K562 (cell line): Measurements from ENCODE around the gene UBXN2A. TPM values are rescaled to one million over a fixed set of nuclear protein-coding genes. Genes with fewer than 3 reads are reported as not detected.

Experiments used
- ATAC-seq: fragments of 200-7000 bp; cut with Tn5 transposase; 3 replicates; pipeline ENCODE4 v1.9.1; 2020; ENCODE audit warnings: moderate library complexity
- BruUV-seq: library from RNA; stranded (reverse); fragments of 400-500 nt; replicated peaks from 2 replicates; lab custom pipeline; 2021; lab: Mats Ljungman, UMichigan
- CTCF ChIA-PET: fragments of 300-600 bp; formaldehyde crosslinking; extraction: SDS; loops from one replicate; lab custom pipeline; 2021; ENCODE audit warnings: low intra/inter-chr PET ratio; lab: Yijun Ruan, JAX
- POLR2A ChIA-PET: fragments of 300-600, 350-650 bp; sonication (Branson Sonifier 250); formaldehyde crosslinking; extraction: SDS; loops from one replicate; lab custom pipeline; 2021; ENCODE audit warnings: antibody characterized with exemption, inconsistent platforms; lab: Yijun Ruan, JAX
- DNase-seq, 4 experiments: peaks; one replicate each; pipeline versions ENCODE4 v3.0.0 to v3.0.0-alpha.2; 2011 to 2018; ENCODE audit warnings: low spot score in 3 of 4, mixed read lengths in 3 of 4; ENCODE audit errors: extremely low read depth in 1 of 4
- FAIRE-seq: peaks from 2 replicates; lab custom pipeline; 2011; peaks lifted over from hg19 to GRCh38; lab: Jason Lieb, UNC
- H2AFZ ChIP-seq: 2 replicates; pipeline ENCODE4 v1.6.0; 2011; ENCODE audit warnings: low read depth, low read length, control low read depth, inconsistent platforms
- H3K27ac ChIP-seq: fragments of 200-600 bp; 3 replicates; pipeline ENCODE4 v1.8.0; 2011; ENCODE audit warnings: low read depth, mild to moderate bottlenecking, control low read depth, inconsistent platforms, low read length, moderate library complexity, mixed read lengths; ENCODE audit errors: extremely low read depth
- H3K27me3 ChIP-seq, 2 experiments: fragments of 300-600 bp in 1 of 2; 2 replicates in 1 of 2; 3 replicates in 1 of 2; pipeline versions ENCODE4 v1.6.0 to v1.8.0; 2011; ENCODE audit warnings: inconsistent platforms in 2 of 2, low read length in 2 of 2, mild to moderate bottlenecking in 1 of 2, mixed read lengths in 1 of 2, moderate library complexity in 1 of 2; ENCODE audit not compliant: control insufficient read depth in 2 of 2, insufficient read depth in 2 of 2
- H3K36me3 ChIP-seq: fragments of 300-600 bp; 3 replicates; pipeline ENCODE4 v1.8.0; 2011; ENCODE audit warnings: mild to moderate bottlenecking, low read length, inconsistent platforms; ENCODE audit not compliant: control insufficient read depth, insufficient read depth
- H3K4me1 ChIP-seq, 2 experiments: fragments of 200-600 bp in 1 of 2; replicated peaks in 1 of 2; 2 replicates in 1 of 2; 3 replicates in 1 of 2; pipeline versions ENCODE4 v1.5.1 to v1.8.0; 2011; ENCODE audit warnings: inconsistent platforms in 2 of 2, low read length in 2 of 2, mild to moderate bottlenecking in 1 of 2, mixed read lengths in 1 of 2, moderate library complexity in 1 of 2; ENCODE audit not compliant: control insufficient read depth in 2 of 2, insufficient read depth in 2 of 2
- H3K4me2 ChIP-seq: 2 replicates; pipeline ENCODE4 v1.6.1; 2011; ENCODE audit warnings: low read length, control low read depth, inconsistent platforms, mixed read lengths; ENCODE audit not compliant: insufficient read depth
- H3K4me3 ChIP-seq: fragments of 200-600 bp; sonication (generic), shearing (Covaris generic); 2 replicates; pipeline ENCODE4 v1.5.1; 2016; ENCODE audit warnings: control low read depth, inconsistent platforms
- H3K79me2 ChIP-seq: fragments of 200-600 bp; 3 replicates; pipeline ENCODE4 v1.8.0; 2011; ENCODE audit warnings: low read length, inconsistent platforms; ENCODE audit not compliant: control insufficient read depth, insufficient read depth
- H3K9ac ChIP-seq, 2 experiments: 2 replicates each; pipeline versions ENCODE4 v1.6.0 to v1.6.1; 2011; ENCODE audit warnings: low read depth in 2 of 2, low read length in 2 of 2, control low read depth in 1 of 2, inconsistent platforms in 1 of 2, mild to moderate bottlenecking in 1 of 2, mixed read lengths in 1 of 2; ENCODE audit not compliant: insufficient read depth in 1 of 2
- H3K9me1 ChIP-seq: one replicate; pipeline ENCODE4 v1.6.0; 2011; ENCODE audit warnings: inconsistent platforms, mild to moderate bottlenecking, low read length, moderate library complexity; ENCODE audit not compliant: control insufficient read depth, insufficient read depth
- H3K9me3 ChIP-seq: replicated peaks from 2 replicates; pipeline ENCODE4 v1.5.1; 2011; ENCODE audit warnings: low read depth, low read length, inconsistent platforms; ENCODE audit not compliant: control insufficient read depth, insufficient read depth
- H4K20me1 ChIP-seq: replicated peaks from 2 replicates; pipeline ENCODE4 v1.6.1; 2011; ENCODE audit warnings: low read length, inconsistent platforms, mixed read lengths; ENCODE audit not compliant: control insufficient read depth, insufficient read depth
- ID3 ChIP-seq, 2 experiments: fragments of 250-450 bp in 1 of 2; fragments of 450-650 bp in 1 of 2; sonication (Bioruptor Pico) in 1 of 2; IDR thresholded peaks; 2 replicates each; pipeline versions ENCODE4 v1.6.1 to v1.8.0; 2016 to 2021; ENCODE audit warnings: mild to moderate bottlenecking in 2 of 2, moderate library complexity in 2 of 2, missing compliant biosample characterization in 1 of 2, missing genetic modification characterization in 1 of 2
- MEF2D ChIP-seq: conservative IDR thresholded peaks from 2 replicates; pipeline ENCODE4 v1.6.1; 2016; ENCODE audit warnings: low read depth, missing genetic modification characterization, missing compliant biosample characterization
- NR2C1 ChIP-seq, 2 experiments: fragments of 450-650 bp; IDR thresholded peaks; 2 replicates each; pipeline ENCODE4 v1.6.1; 2017; ENCODE audit warnings: mild to moderate bottlenecking in 2 of 2, antibody characterized with exemption in 1 of 2, inconsistent platforms in 1 of 2, missing compliant biosample characterization in 1 of 2, missing genetic modification characterization in 1 of 2
- OTX1 ChIP-seq: fragments of 450-650 bp; formaldehyde crosslinking; IDR thresholded peaks from 2 replicates; pipeline ENCODE4 v1.4.0; 2022; ENCODE audit warnings: mild to moderate bottlenecking
- PTRF ChIP-seq: fragments of 450-650 bp; IDR thresholded peaks from 2 replicates; pipeline ENCODE4 v1.6.1; 2016; ENCODE audit warnings: mild to moderate bottlenecking, missing genetic modification characterization, missing compliant biosample characterization
- PTTG1 ChIP-seq: fragments of 450-650 bp; IDR thresholded peaks from 2 replicates; pipeline ENCODE4 v1.6.1; 2016; ENCODE audit warnings: low read depth, mild to moderate bottlenecking, missing genetic modification characterization, missing compliant biosample characterization
- RBFOX2 ChIP-seq: fragments of 200-400 bp; formaldehyde crosslinking; IDR thresholded peaks from 2 replicates; pipeline ENCODE4 v1.6.1; 2017; ENCODE audit warnings: low read depth, mild to moderate bottlenecking, low read length, moderate library complexity
- TGIF2 ChIP-seq: sonication (generic); formaldehyde crosslinking; IDR thresholded peaks from 2 replicates; pipeline ENCODE4 v1.8.1; 2022; ENCODE audit warnings: mild to moderate bottlenecking, missing genetic modification reagents, moderate library complexity
- ZBTB17 ChIP-seq: fragments of 450-650 bp; formaldehyde crosslinking; IDR thresholded peaks from 2 replicates; pipeline ENCODE4 v1.4.0; 2020; ENCODE audit warnings: mild to moderate bottlenecking
- ZNF134 ChIP-seq: fragments of 250-450 bp; sonication (Bioruptor Pico); conservative IDR thresholded peaks from 2 replicates; pipeline ENCODE4 v1.4.0; 2020
- ZNF23 ChIP-seq: fragments of 250-450 bp; sonication (Bioruptor Pico); IDR thresholded peaks from 2 replicates; pipeline ENCODE4 v1.4.0; 2020; ENCODE audit warnings: mild to moderate bottlenecking
- ZNF766 ChIP-seq: fragments of 200-800 bp; sonication (Bioruptor generic); conservative IDR thresholded peaks from 2 replicates; pipeline ENCODE4 v1.6.1; 2016; ENCODE audit warnings: missing genetic modification characterization, missing compliant biosample characterization
- WGBS: fragments of 100-300 bp; shearing (Covaris generic); methylation state at CpG from one replicate; pipeline ENCODE4 v1.1.6; 2016; ENCODE audit warnings: low coverage, mixed read lengths; ENCODE audit not compliant: insufficient coverage; ENCODE audit errors: missing lambda C conversion rate; 5-methylcytosine and 5-hydroxymethylcytosine counted together
- in situ Hi-C: fragments of 300-500 bp; cut with MboI; formaldehyde crosslinking; loops from 4 replicates; pipeline ENCODE4 v1.15.0; 2018; ENCODE audit warnings: inconsistent platforms, mixed read lengths
- intact Hi-C: fragments of 100-400 bp; cut with micrococcal nuclease; formaldehyde crosslinking; loops from 2 replicates; pipeline ENCODE4 v1.14.2; 2022
- polyA plus RNA-seq, 8 experiments: library from polyadenylated mRNA; depleted of rRNA in 4 of 8; stranded (reverse) in 5 of 8; unstranded in 3 of 8; fragments of >200 nt; fragmentation: Nextera tagmentation in 2 of 8; fragmentation: Illumina TruSeq in 1 of 8; extraction: Ambion mirVana in 2 of 8; extraction: Trizol in 1 of 8; gene quantifications; 2 replicates each; pipeline versions ENCODE4 v1.2.1 to v1.2.3, GENCODE V29; 2011 to 2014; ENCODE audit warnings: inconsistent platforms in 1 of 8, missing spikeins in 1 of 8
- total RNA-seq, 7 experiments: library from RNA; depleted of rRNA in 6 of 7; stranded (reverse); fragments of >200 nt in 6 of 7; fragmentation: Illumina TruSeq in 2 of 7; extraction: Trizol in 2 of 7; gene quantifications; 2 replicates each; pipeline versions ENCODE4 v1.2.1 to v1.2.3, GENCODE V29; 2011 to 2021; ENCODE audit warnings: low replicate concordance in 1 of 7
- TF ChIP-seq, protein P1 (sequence below): fragments of 450-650 bp; IDR thresholded peaks from 2 replicates; pipeline ENCODE4 v1.6.1; 2017; ENCODE audit warnings: antibody characterized with exemption, mild to moderate bottlenecking
- TF ChIP-seq, protein P2 (sequence below), 2 experiments: fragments of 450-650 bp; conservative IDR thresholded peaks; 2 replicates each; pipeline ENCODE4 v1.6.1; 2017; ENCODE audit warnings: mild to moderate bottlenecking in 2 of 2, moderate library complexity in 2 of 2

Gene UBXN2A
- total and polyA plus RNA-seq, 9 of the 15 experiments (the other 6 are each of a cell fraction or from before 2014, with no cell fraction given) = 3.4 to 25.6 (median 16.0) TPM

DNA sequence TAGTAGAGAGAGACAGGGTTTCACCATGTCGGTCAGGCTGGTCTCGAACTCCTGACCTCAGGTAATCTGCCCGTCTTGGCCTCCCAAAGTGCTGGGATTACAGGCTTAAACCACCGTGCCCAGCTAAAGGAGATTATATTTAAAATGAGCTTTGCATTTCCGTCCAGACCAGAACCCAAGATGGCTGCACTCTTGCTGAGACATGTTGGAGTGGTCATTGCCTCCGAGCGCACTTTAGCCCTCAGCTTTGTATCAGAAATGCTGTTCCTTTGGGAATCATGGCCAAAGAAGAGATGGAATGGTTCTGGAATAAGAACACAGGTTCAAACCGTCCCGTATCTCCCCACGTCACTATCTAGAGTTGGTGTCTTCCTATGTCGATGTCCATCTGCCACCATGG lies 3.4 kb downstream of the UBXN2A start:
- no peak for ATAC-seq
- no peak for DNase-seq
- WGBS = 97% methylated on average over 11 of the region's 11 CpGs
- H3K27ac ChIP-seq = no peak overlapping the region
- no peaks in the 10 kb centered on the region for H3K9me1 ChIP-seq
- peaks cover 13% of the 10 kb centered on the region; the same call in 2 of the 3 replicates for H3K36me3 ChIP-seq
- no peaks in the 10 kb centered on the region for H3K27me3 ChIP-seq
- in situ Hi-C loops (no loop called here), intact Hi-C loops (loop anchor here (5.0 kb wide), 1 partner anchor 69 kb away; the partner anchor contains the start of gene MFSD2B)
- peaks cover 11 to 28% of the 10 kb centered on the region in 2 experiments; a peak in 4 of 5 replicates for H3K4me1 ChIP-seq
- H3K9me3 ChIP-seq = no peaks in the 10 kb centered on the region
- BruUV-seq = no TSS peak
- no peak overlapping the region for H3K4me3 ChIP-seq
- ChIA-PET POLR2A (interaction anchor here (0.9 kb wide), 1 partner anchor 20 kb away, joined by 3 read pairs; no protein-coding TSS in a partner anchor), CTCF (no interaction called here)
- no peak overlapping the region for H3K9ac ChIP-seq
- H2AFZ ChIP-seq = no peak overlapping the region
- no peak overlapping the region for H3K4me2 ChIP-seq
- H4K20me1 ChIP-seq = peaks cover 3% of the 10 kb centered on the region; the same call in 1 of the 2 replicates
- H3K79me2 ChIP-seq = peaks cover 71% of the 10 kb centered on the region
- no peak for FAIRE-seq
- no peak for TF ChIP-seq OTX1 (CRISPR knock-in tag)
- TF ChIP-seq ZNF766 = no peak
- TF ChIP-seq TGIF2 = no peak
- TF ChIP-seq PTTG1 (tag) = peak; percentile 65; the same call in 1 of the 2 replicates
- no peak for TF ChIP-seq RBFOX2
- TF ChIP-seq MEF2D = 0 out of 2 replicates have a peak, but pooled peaks have one; percentile 31
- TF ChIP-seq NR2C1 (IDR thresholded peaks at IDR 0.05) = no peak
- 0 out of 2 replicates have a peak, but pooled peaks have one; percentile 12 for TF ChIP-seq NR2C1 (tag; IDR thresholded peaks at IDR 0.05)
- TF ChIP-seq, protein P1, sequence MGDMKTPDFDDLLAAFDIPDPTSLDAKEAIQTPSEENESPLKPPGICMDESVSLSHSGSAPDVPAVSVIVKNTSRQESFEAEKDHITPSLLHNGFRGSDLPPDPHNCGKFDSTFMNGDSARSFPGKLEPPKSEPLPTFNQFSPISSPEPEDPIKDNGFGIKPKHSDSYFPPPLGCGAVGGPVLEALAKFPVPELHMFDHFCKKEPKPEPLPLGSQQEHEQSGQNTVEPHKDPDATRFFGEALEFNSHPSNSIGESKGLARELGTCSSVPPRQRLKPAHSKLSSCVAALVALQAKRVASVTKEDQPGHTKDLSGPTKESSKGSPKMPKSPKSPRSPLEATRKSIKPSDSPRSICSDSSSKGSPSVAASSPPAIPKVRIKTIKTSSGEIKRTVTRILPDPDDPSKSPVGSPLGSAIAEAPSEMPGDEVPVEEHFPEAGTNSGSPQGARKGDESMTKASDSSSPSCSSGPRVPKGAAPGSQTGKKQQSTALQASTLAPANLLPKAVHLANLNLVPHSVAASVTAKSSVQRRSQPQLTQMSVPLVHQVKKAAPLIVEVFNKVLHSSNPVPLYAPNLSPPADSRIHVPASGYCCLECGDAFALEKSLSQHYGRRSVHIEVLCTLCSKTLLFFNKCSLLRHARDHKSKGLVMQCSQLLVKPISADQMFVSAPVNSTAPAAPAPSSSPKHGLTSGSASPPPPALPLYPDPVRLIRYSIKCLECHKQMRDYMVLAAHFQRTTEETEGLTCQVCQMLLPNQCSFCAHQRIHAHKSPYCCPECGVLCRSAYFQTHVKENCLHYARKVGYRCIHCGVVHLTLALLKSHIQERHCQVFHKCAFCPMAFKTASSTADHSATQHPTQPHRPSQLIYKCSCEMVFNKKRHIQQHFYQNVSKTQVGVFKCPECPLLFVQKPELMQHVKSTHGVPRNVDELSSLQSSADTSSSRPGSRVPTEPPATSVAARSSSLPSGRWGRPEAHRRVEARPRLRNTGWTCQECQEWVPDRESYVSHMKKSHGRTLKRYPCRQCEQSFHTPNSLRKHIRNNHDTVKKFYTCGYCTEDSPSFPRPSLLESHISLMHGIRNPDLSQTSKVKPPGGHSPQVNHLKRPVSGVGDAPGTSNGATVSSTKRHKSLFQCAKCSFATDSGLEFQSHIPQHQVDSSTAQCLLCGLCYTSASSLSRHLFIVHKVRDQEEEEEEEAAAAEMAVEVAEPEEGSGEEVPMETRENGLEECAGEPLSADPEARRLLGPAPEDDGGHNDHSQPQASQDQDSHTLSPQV = peak; percentile 68; the same call in 1 of the 2 replicates
- no peak for TF ChIP-seq ZBTB17 (CRISPR knock-in tag)
- TF ChIP-seq PTRF (tag) = 0 out of 2 replicates have a peak, but pooled peaks have one; percentile 21
- TF ChIP-seq, protein P2, sequence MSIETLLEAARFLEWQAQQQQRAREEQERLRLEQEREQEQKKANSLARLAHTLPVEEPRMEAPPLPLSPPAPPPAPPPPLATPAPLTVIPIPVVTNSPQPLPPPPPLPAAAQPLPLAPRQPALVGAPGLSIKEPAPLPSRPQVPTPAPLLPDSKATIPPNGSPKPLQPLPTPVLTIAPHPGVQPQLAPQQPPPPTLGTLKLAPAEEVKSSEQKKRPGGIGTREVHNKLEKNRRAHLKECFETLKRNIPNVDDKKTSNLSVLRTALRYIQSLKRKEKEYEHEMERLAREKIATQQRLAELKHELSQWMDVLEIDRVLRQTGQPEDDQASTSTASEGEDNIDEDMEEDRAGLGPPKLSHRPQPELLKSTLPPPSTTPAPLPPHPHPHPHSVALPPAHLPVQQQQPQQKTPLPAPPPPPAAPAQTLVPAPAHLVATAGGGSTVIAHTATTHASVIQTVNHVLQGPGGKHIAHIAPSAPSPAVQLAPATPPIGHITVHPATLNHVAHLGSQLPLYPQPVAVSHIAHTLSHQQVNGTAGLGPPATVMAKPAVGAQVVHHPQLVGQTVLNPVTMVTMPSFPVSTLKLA (conservative IDR thresholded peaks at IDR 0.05) = no peak
- no peak for TF ChIP-seq ZNF134 (CRISPR knock-in tag)
- TF ChIP-seq ZNF23 (CRISPR knock-in tag) = no peak
- no peak for TF ChIP-seq ID3 (CRISPR knock-in tag; IDR thresholded peaks at IDR 0.05)
- 0 out of 2 replicates have a peak, but pooled peaks have one; percentile 42 for TF ChIP-seq ID3 (tag; IDR thresholded peaks at IDR 0.05)
